IPS-18c (cell line): ENCODE measurements around the gene CRYBG2.

Experiments used
- H3K4me3 ChIP-seq: 2 replicates; pipeline ENCODE4 v1.7.0; 2013; ENCODE audit warnings: low read depth, mild to moderate bottlenecking, low read length, moderate library complexity; ENCODE audit not compliant: insufficient read depth
- H3K9me3 ChIP-seq: one replicate; pipeline ENCODE4 v1.6.1; 2013; ENCODE audit warnings: mild to moderate bottlenecking, low read length, moderate library complexity; ENCODE audit not compliant: control insufficient read depth, insufficient read depth

The CRYBG2 gene

DNA sequence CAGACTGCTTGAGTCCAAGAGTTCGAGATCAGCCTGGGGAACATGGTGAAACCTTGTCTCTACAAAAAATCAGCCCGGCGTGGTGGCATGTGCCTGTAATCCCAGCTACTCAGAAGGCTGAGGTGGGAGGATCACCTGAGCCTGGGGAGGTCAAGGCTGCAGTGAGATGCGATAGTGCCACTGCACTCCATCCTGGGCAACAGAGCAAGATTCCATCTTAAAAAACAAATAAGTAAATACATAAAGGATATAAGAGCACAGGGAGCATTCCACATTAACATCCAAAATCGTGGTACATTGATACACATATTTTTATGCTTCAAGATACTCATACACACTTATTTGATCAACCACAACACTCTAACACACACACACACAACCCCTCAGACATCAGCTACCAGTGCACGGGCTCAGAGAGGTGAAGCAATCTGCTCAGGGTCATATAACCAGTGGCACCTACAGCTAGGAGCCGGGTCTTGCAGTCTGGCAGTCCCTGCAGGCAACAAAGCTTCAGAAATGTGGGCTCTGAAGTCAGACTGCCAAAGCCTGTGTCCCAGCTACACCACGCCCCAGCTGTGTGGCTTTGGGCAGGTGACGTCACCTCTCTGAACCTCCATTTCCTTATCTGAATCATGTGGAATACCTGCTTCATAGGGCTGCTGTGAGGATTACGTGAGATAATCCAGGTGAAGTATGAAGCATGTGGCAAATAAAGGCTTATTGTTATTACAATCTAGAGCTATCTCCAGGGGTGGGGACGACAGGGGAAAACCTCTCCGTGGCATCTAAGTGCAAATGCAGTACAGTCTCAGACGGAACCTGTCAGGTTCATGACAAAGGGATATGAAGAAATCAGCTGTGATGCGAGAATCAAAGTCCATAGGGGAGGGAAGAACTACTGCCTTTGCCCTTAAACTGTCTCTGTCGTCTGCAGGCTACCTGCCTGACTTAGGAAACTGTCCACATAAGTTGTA, 4.8 kb upstream of the CRYBG2 start:
- peaks cover 2% of the 10 kb centered on the region for H3K9me3 ChIP-seq
- no peak overlapping the region for H3K4me3 ChIP-seq

DNA sequence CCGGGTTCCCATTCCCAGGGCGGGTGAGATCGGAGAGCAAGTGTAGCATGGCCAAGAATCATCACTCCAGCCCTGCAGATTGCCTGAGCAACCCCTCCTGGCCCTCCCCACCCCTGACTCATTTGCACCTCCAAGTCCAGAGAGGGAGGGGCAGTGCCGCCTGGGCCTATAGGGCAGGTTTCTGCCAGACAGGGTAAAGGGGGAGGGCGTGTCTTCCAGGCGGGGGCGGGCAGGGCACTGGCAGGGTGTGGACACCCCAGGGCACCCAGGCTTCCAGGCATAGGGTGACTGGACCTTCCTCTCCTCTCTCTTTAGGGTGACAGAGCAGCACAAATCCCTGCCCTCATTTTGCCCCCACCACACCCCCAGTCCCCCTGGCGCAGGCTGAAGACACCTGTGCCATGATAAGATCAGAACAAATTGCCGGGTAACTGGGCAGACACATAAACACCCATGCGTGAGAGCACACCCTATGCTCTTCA, 3.2 kb upstream of the CRYBG2 start:
- H3K4me3 ChIP-seq: no peak overlapping the region
- H3K9me3 ChIP-seq: peaks cover 2% of the 10 kb centered on the region

DNA sequence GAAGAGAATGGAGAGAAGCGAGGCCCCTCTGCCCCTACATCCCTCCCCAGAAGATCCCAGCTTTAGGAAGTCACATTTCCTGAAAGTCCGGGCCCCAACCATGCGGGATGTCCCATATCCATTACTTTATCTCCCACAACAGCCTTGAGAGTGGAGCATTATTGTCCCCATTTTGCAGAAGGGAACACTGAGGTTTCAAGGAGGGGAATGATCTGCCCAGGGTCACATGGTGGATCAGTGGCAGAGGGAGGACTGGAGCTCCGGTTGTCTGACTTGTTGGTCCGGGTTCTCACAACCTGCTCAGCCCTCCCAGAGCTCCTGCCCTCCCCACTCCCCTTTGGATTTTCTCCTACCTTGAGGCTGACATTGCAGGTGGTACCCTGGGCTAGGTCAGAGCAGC, 2.2 kb upstream of the CRYBG2 start:
- Histone ChIP-seq H3K4me3 (no peak overlapping the region), H3K9me3 (peaks cover 2% of the 10 kb centered on the region)

DNA sequence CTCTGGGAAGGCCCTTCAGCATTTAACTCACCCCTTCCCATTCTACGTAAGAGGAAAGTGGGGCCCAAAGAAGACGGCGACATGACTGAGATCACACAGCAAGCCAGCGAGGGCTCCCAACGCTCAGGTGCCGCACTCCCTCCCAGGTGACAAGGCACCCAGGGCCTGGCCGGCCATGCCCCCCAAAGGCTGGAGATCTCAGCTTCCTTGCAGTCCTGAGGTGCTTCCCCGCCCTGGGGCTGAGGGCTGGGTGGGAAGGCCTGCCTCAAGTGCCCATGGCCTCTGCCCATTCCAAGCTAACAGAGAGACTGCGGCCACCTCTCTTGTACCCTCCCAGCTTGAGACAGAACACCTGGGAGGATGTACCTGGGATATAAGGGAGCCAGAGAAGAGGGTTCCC, 1.0 kb upstream of the CRYBG2 start:
- Histone ChIP-seq H3K9me3 (peaks cover 2% of the 10 kb centered on the region), H3K4me3 (no peak overlapping the region)

DNA sequence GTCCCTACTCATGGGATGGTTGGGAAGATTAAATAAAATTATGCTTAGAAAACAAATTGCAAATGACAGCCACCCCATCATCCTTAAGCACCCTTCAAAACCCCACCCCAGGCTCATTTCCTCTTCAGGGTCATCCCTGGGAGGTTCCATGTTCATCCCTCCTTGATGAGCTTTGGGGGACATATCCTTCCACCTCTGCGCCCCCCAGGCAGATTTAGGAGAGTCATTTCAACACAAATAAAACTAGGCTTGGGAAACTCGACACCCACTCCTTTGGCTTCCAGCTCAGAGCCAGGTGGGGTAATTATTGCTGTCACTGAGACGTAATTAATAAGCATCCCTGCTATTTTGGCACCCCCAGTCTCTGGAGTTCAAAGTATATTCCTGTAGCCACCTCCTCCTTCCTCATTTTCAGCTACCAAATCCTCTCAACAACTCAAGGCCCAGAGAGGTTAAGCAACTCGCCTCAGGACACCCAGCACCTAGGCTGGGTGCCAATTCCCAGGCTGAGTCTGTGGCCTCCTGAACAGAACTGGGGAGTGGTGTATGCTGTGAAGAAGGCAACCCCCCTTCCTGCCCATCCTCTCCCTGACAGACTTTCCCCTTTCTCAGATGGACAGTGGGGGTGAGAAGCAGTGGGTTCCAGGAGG, 595 bp downstream of the CRYBG2 start:
- Histone ChIP-seq H3K4me3 (no peak overlapping the region), H3K9me3 (peaks cover 2% of the 10 kb centered on the region)

DNA sequence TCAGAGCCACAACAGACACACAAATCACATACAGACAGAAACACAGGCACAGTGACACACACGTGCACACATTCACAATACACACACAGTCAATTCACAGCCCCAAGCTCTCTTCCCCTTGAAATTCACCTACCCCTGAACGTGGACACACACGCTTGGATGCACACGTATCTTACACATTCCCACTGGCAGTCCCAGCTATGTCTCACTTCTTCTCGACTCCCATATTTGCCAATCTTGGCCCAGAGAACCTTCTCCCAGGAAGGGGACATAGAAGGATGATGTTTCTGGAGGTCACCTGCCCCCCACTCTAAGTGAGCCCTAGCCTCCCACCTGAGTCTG, 1.6 kb downstream of the CRYBG2 start:
- Histone ChIP-seq H3K4me3 (no peak overlapping the region), H3K9me3 (peaks cover 2% of the 10 kb centered on the region)

DNA sequence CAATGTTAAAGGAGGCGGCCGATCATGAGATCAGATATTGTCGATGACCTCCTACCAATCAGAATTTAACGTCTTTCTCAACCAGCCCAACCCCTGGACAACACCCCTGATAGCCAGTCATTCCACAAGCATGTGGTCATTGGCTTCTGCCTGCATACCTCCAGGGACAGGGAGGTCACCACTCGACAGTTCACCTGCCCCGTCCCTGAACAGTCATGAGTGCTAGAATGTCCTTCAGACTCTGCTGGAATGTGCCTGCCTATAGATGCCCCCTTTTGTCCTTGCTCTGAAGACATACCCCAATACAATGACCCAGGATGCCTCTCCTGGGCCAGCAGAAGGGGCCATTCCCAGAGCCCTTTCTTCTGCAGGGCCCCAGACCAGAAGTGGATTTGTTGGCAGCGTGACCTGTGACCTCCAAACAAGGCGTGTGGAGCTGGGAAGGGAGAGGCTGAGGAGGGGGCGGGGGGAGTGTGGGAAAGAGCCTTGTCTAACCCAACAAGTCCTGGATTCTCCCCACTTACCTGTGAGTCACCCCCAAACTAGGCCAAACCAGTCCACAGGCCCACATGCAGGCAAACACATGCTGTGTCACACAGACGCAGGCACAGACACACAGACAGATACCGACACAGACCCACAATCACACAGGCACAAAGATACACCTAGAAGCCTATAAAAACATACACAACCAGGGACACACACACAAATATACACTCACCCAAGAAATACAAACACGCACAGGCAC, 2.2 kb downstream of the CRYBG2 start:
- no peak overlapping the region for H3K4me3 ChIP-seq

DNA sequence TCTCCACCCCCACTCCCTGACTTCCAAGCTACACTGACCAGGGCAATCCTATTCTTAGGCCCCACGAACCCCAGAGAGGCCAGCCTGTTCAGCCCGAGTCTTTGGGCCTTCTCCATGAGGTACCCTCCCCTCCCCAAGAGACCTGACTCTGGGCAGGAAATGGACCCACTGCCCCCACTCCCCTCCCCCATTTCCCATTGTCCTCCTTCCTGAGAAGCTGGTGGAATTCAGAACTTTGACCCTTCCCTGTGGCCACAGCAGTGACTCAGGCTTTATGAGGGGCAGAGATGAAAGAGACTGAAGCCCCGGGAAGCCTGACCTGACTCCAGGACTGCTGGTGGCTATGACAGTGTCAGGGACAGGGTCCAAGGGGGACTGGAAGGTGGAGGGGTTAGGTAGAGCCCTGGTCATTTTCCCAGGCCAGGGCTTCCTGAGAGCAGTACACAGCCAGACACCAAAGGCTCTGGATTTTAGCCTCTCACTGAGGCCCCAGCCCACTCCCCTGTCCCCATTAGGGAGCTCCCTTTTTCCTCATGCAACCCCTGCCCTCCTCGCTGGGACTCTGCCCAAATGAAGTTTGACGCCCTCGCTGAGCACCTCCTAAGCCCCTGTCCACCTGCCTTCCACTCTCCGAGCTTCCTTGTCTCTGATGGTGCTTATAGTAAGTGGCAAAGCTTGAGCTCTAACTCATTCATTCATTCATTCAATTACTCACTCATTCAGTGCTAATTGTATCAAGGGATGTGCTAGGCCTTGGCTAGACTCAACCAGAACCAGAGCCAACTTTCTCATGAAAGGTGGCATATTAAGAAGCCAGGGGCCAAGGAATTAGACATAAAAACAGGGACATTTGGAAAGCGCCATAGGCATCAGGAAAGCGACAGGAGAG, 3.0 kb downstream of the CRYBG2 start:
- Histone ChIP-seq H3K9me3 (no peaks in the 10 kb centered on the region), H3K4me3 (no peak overlapping the region)

More for the DNA sequence above, 2.2 kb downstream of the CRYBG2 start:
- H3K9me3 ChIP-seq: peaks cover 2% of the 10 kb centered on the region

DNA sequence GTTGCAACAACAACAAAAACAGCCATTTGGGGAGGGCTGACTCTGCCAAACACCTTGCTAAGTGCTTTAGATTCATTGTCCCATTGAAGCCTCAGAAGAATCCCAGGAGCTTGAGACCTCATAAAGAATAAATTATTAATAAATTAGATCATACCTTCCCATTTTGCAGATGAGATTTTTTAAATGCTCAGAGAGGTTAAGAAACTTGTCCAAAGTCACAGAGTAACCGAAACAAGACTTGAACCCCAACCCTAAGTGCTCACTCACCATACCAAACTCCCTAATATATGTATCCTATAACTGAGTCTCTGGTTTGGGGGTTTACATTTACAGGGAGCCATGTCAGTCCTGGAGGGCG, 3.6 kb downstream of the CRYBG2 start:
- H3K4me3 ChIP-seq: no peak overlapping the region
- no peaks in the 10 kb centered on the region for H3K9me3 ChIP-seq

DNA sequence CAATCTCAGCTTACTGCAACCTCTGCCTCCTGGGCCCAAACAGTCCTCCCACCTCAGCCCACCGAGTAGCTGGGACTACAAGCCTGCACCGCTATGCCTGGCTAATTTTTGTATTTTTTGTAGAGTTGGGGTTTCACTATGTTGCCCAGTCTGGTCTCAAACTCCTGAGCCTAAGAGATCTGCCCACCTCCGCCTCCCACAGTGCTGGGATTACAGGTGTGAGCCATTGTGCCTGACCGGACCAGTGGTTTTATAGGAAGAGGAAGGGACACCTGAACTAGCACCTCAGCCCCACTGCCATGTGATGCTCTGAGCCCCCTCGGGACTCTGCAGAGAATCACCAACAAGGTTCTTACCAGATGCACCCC, 4.1 kb downstream of the CRYBG2 start:
- no peak overlapping the region for H3K4me3 ChIP-seq
- no peaks in the 10 kb centered on the region for H3K9me3 ChIP-seq

DNA sequence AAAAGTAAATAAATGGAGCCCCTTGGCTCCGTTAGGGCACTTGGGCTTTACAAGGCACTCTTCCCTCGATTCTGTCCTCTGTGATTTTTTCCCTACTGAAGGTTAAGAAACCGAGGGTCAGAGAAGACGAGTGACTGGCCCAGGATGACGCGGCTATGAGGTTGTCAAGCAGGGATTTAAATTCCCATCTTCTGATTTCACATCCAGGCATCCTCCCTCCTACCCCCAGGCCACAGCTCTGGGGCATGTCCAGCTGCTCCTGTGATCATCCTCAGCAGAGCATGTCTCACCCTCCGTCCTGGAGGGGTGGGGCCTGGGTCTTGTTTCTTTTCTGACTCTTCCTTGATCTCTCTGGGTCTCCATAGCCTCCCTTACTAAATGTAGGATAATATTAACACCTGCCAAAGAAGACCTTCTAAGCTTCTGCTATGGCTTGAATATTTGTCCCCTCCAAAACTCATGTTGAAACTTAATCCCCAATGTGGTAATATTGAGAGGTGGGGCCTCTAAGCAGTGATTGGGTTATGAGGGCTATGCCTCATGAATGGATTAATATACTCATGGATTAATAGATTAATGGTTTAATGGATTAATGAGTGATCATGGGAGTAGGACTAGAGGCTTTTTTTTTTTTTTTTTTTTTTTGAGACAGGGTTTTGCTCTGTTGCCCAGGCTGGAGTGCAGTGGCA, 4.6 kb downstream of the CRYBG2 start:
- no peaks in the 10 kb centered on the region for H3K9me3 ChIP-seq
- no peak overlapping the region for H3K4me3 ChIP-seq

DNA sequence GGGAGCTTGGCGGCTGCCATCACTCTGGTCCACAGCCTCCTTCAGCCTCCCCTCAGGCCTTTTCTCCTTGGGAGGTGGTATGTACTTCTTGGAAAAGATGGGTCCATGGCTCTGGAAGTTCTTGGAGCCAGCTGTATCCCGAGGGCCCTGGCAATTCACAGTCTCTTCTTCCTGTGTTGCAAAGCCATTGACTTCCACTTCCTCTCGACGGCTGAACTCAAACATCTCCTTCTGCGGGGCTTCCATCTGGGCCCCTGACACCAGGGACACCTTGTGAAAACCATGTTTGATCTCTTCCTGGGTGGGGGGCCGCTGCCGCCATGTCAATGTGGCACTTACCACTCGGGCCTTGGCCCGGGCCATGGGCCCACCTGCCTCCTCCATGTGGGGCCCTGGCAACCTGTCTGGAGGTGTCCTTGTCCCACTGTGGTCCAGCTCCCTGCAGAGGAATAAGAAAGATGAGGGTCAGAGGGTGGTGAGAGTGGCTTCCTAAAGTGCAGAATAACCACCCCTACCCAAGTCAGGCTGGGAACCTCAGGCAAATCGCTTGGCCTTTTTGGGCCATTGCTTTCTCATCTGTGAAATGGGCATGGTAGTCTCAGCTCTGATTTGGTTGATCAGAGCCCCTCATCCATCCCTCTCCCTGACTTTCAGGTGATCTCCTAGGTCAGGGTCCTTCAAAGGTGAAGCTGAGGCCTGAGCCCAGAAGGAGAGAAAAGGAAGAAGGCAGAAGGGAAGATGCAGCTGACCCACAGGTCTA, 7.5 kb downstream of the CRYBG2 start:
- no peak overlapping the region for H3K4me3 ChIP-seq
- H3K9me3 ChIP-seq: no peaks in the 10 kb centered on the region

DNA sequence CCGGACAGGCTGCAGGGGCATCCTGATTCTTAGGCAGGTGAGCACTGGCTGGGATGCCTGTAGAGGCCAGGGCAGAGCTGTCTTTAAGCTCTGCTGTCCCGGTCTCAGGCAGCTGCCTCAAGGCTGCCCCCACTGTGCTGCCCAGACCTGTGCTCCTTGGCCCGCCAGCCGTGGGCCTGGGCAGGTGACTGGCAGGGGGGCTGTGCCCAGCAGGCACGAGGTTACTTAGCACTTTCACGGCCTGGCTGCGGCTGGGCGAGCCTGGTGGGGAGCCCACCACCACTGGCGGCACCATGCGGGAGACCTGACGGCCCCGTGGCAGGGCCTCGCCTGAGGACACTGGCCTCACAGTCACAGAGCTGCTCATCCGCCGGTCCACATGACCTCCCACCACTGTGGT, 8.2 kb downstream of the CRYBG2 start:
- H3K4me3 ChIP-seq: no peak overlapping the region
- H3K9me3 ChIP-seq: no peaks in the 10 kb centered on the region

DNA sequence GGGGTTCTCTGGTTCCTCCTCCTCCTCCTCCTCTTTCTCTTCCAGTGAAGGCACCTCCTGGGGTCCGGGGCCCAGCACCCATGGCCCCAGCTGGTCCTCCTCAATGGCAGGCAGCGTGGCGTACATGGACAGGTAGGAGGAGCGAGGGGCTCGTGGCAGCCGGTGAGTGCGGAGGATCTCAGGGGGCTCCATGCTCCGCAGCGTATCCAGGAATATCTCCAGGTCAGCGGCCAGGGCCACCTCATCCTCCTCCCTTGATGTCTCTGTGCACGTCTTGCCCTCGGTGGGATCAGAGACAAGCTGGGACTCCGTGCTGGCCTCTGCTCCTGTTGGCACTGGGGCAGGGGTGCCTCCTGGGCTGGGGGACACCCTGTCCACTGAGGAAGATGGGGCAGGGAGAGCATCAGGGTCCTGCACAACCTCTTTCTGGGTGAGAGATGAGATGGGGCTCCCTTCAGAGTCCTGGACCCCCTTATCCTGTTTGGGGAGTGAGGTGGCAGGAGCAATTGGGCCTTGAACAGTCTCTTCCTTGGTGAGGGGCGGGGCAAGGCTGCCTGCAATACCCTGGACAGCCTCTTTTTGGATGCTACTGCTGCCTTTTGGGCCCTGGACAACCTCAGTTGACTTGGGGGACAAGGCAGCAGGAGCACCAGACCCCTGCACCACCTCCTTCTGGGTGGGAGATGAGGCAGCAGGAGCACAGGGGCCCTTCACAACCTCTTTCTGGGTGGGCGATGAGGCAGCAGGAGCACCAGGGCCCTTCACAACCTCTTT, 9.6 kb downstream of the CRYBG2 start:
- no peak overlapping the region for H3K4me3 ChIP-seq
- H3K9me3 ChIP-seq: no peaks in the 10 kb centered on the region

DNA sequence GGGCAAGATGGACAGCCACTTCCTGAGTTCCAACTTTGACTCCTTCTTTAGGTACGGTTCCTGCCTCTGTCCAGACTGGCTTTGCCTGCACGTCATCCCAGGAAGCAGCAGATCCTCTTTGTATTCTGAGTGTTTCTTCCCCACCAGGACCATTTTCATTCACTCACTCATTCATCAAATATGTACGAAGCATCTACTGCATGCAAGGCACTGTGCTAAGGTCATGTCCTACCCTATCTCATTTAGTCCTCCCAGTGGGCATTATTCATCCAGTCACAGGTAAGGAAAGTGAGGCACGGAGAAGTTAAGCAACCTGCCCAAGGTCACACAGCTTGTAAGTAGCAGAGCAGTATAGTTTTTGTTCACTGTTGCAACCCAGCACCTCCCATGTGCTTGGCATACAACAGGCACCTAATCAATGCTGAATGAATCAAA, 13.9 kb downstream of the CRYBG2 start:
- no peaks in the 10 kb centered on the region for H3K9me3 ChIP-seq
- no peak overlapping the region for H3K4me3 ChIP-seq
